PC-3 (cell line): ENCODE results near the gene TESK2. TPM values are rescaled to one million over a fixed set of nuclear protein-coding genes. Genes with fewer than 3 reads are reported as not detected.

ENCODE experiments used
- ATAC-seq: fragments of 200-7000 bp; cut with Tn5 transposase; 2 replicates; pipeline ENCODE4 v1.9.1; 2020; ENCODE audit warnings: mild to moderate bottlenecking, moderate library complexity
- BruUV-seq: library from RNA; stranded (reverse); fragments of 400-500 nt; replicated peaks from 2 replicates; lab custom pipeline; 2021; lab: Mats Ljungman, UMichigan
- CTCF ChIA-PET: fragments of 300-600 bp; sonication (Branson Sonifier 250); formaldehyde crosslinking; loops from one replicate; lab custom pipeline; 2022; ENCODE audit warnings: antibody characterized with exemption; lab: Charles Lee
- POLR2A ChIA-PET: fragments of 300-600 bp; sonication (Branson Sonifier 250); formaldehyde crosslinking; loops from one replicate; lab custom pipeline; 2022; ENCODE audit warnings: antibody characterized with exemption; ENCODE audit not compliant: unreplicated experiment; lab: Charles Lee
- DNase-seq: peaks from one replicate; pipeline ENCODE4 v3.0.0-alpha.2; 2015
- H2AFZ ChIP-seq: fragments of 300-600 bp; sonication (generic); 2 replicates; pipeline ENCODE4 v1.6.0; 2016; ENCODE audit warnings: antibody characterized with exemption, low read length
- H3F3A ChIP-seq: fragments of 300-600 bp; sonication (generic); one replicate; pipeline ENCODE4 v1.6.0; 2017; ENCODE audit warnings: antibody characterized with exemption, low read length, control low read depth, mild to moderate bottlenecking; ENCODE audit not compliant: unreplicated experiment
- H3K27ac ChIP-seq: fragments of 300-600 bp; sonication (generic); 2 replicates; pipeline ENCODE4 v1.5.1; 2016; ENCODE audit warnings: mild to moderate bottlenecking, low read length
- H3K27me3 ChIP-seq: fragments of 300-600 bp; sonication (generic); 2 replicates; pipeline ENCODE4 v1.6.1; 2016; ENCODE audit warnings: low read length, mixed read lengths
- H3K36me3 ChIP-seq: fragments of 300-600 bp; sonication (generic); 2 replicates; pipeline ENCODE4 v1.6.1; 2016; ENCODE audit warnings: low read depth, mixed run types, low read length, mixed read lengths
- H3K4me1 ChIP-seq: fragments of 300-600 bp; sonication (generic); 2 replicates; pipeline ENCODE4 v1.5.1; 2016; ENCODE audit warnings: low read length; ENCODE audit not compliant: insufficient read depth
- H3K4me2 ChIP-seq: fragments of 300-600 bp; sonication (generic); 2 replicates; pipeline ENCODE4 v1.6.0; 2016; ENCODE audit warnings: low read length
- H3K4me3 ChIP-seq: fragments of 300-600 bp; sonication (generic); 2 replicates; pipeline ENCODE4 v1.5.1; 2016; ENCODE audit warnings: mild to moderate bottlenecking, low read length, mixed read lengths
- H3K79me2 ChIP-seq: fragments of 300-600 bp; sonication (generic); 2 replicates; pipeline ENCODE4 v1.6.1; 2017; ENCODE audit warnings: low read length, mixed read lengths
- H3K9ac ChIP-seq: fragments of 300-600 bp; sonication (generic); 2 replicates; pipeline ENCODE4 v1.6.0; 2016; ENCODE audit warnings: mild to moderate bottlenecking, low read length
- H3K9me2 ChIP-seq: fragments of 300-600 bp; sonication (generic); replicated peaks from 2 replicates; pipeline ENCODE4 v1.6.1; 2016; ENCODE audit warnings: mixed run types, low read length, mixed read lengths
- H3K9me3 ChIP-seq: fragments of 300-600 bp; sonication (generic); 2 replicates; pipeline ENCODE4 v1.6.1; 2016; ENCODE audit warnings: low read length, mixed read lengths
- H4K20me1 ChIP-seq: fragments of 300-600 bp; sonication (generic); 2 replicates; pipeline ENCODE4 v1.6.1; 2016; ENCODE audit warnings: low read length, mixed read lengths
- EZH2 ChIP-seq: fragments of 300-600 bp; sonication (generic); IDR thresholded peaks from one replicate; pipeline ENCODE4 v1.6.1; 2017; ENCODE audit warnings: antibody characterized with exemption, mild to moderate bottlenecking, low read length; ENCODE audit not compliant: unreplicated experiment
- EZH2phosphoT487 ChIP-seq: fragments of 300-600 bp; sonication (generic); IDR thresholded peaks from 2 replicates; pipeline ENCODE4 v1.6.1; 2018; ENCODE audit warnings: mild to moderate bottlenecking, antibody characterized with exemption, low read length, borderline replicate concordance
- intact Hi-C: fragments of 100-400 bp; cut with micrococcal nuclease; formaldehyde crosslinking; loops from 2 replicates; pipeline ENCODE4 v1.9.0; 2023
- total RNA-seq: library from RNA; depleted of rRNA; stranded (reverse); fragments of >200 nt; gene quantifications from 2 replicates; pipeline ENCODE4 v1.2.3, GENCODE V29; 2014
- TF ChIP-seq, protein P1 (sequence below): fragments of 300-600 bp; sonication (generic); conservative IDR thresholded peaks from 2 replicates; pipeline ENCODE4 v1.5.1; 2017; ENCODE audit warnings: antibody characterized with exemption, low read depth, mild to moderate bottlenecking, low read length

Gene TESK2
- total RNA-seq, 1 experiment from 2014 or later: 6.0 TPM

GRCh38 chr1:45302505-45303150, 188.3 kb downstream of the TESK2 start:
- H3K4me2 ChIP-seq: peak overlapping the region; percentile 84
- H3K36me3 ChIP-seq: no peaks in the 10 kb centered on the region
- intact Hi-C loops: loop anchor here (1.0 to 5.0 kb wide), 6 partner anchors 38 to 510 kb away; partner anchors contain the start of genes MUTYH, TESK2, TOE1 and UROD
- ChIA-PET CTCF (interaction anchor here (0.5 to 1.4 kb wide), 9 partner anchors 18 to 291 kb away, joined by 4 to 28 read pairs (median 13); partner anchors contain the start of genes HECTD3, MUTYH, TESK2 and TOE1), POLR2A (interaction anchor here (0.6 to 1.1 kb wide), 3 partner anchors 270 to 503 kb away, joined by 4 to 52 read pairs (median 15); partner anchors contain the start of genes PLK3 and UROD)
- H3F3A ChIP-seq: peaks cover 7% of the 10 kb centered on the region
- H2AFZ ChIP-seq: peak overlapping the region; percentile 79; the same call in 1 of the 2 replicates
- H3K27me3 ChIP-seq: no peaks in the 10 kb centered on the region
- no peak for DNase-seq
- H4K20me1 ChIP-seq: no peaks in the 10 kb centered on the region
- H3K4me3 ChIP-seq: peak overlapping the region; percentile 73
- H3K27ac ChIP-seq: peak overlapping the region; percentile 65; the same call in 1 of the 2 replicates
- H3K79me2 ChIP-seq: 0 out of 2 replicates have a peak, but pooled peaks cover 5% of the 10 kb centered on the region
- H3K9ac ChIP-seq: peak overlapping the region; percentile 80
- no peak for TF ChIP-seq EZH2
- TF ChIP-seq, protein P1, sequence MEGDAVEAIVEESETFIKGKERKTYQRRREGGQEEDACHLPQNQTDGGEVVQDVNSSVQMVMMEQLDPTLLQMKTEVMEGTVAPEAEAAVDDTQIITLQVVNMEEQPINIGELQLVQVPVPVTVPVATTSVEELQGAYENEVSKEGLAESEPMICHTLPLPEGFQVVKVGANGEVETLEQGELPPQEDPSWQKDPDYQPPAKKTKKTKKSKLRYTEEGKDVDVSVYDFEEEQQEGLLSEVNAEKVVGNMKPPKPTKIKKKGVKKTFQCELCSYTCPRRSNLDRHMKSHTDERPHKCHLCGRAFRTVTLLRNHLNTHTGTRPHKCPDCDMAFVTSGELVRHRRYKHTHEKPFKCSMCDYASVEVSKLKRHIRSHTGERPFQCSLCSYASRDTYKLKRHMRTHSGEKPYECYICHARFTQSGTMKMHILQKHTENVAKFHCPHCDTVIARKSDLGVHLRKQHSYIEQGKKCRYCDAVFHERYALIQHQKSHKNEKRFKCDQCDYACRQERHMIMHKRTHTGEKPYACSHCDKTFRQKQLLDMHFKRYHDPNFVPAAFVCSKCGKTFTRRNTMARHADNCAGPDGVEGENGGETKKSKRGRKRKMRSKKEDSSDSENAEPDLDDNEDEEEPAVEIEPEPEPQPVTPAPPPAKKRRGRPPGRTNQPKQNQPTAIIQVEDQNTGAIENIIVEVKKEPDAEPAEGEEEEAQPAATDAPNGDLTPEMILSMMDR: no peak
- no peak for TF ChIP-seq EZH2phosphoT487
- no peaks in the 10 kb centered on the region for H3K9me2 ChIP-seq
- peaks cover 22% of the 10 kb centered on the region for H3K4me1 ChIP-seq
- no peak for ATAC-seq
- H3K9me3 ChIP-seq: no peaks in the 10 kb centered on the region
- BruUV-seq: no TSS peak

DNA sequence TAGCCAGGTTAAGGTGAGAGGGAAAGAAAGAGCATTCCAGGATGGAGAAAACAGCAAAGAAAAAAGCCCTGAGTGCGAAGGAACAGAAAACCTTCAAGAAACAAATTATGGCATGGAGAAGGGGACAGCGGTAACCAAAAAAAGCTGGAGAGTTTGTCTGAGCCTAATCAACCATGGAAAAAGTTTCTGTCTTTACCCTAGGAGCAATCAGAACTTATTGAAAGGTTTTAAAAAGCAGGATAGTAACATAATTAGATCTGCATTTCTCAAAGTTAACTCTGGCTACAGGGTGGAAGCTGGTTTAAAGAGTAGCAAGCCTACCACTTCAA, 190.3 kb downstream of the TESK2 start:
- Histone ChIP-seq H3K9me3 (no peaks in the 10 kb centered on the region), H3K4me2 (no peak overlapping the region), H3K9ac (no peak overlapping the region), H3F3A (peaks cover under 1% of the 10 kb centered on the region), H3K27ac (no peak overlapping the region), H3K4me3 (no peak overlapping the region), H2AFZ (no peak overlapping the region), H3K36me3 (no peaks in the 10 kb centered on the region), H3K79me2 (0 out of 2 replicates have a peak, but pooled peaks cover 5% of the 10 kb centered on the region), H3K27me3 (no peaks in the 10 kb centered on the region), H3K9me2 (no peaks in the 10 kb centered on the region), H4K20me1 (no peaks in the 10 kb centered on the region), H3K4me1 (peaks cover 10% of the 10 kb centered on the region)
- ChIA-PET CTCF (interaction anchor here (1.2 to 1.6 kb wide), 2 partner anchors 282 to 286 kb away, joined by 5 read pairs; no protein-coding TSS in a partner anchor), POLR2A (no interaction called here)
- BruUV-seq: no TSS peak
- TF ChIP-seq, protein P1: no peak
- TF ChIP-seq EZH2: no peak
- TF ChIP-seq EZH2phosphoT487: no peak
- intact Hi-C loops: loop anchor here (1.0 to 5.0 kb wide), 8 partner anchors 53 to 508 kb away; no protein-coding TSS in a partner anchor
- DNase-seq (no peak), ATAC-seq (no peak)
